MM.1S (cell line): ENCODE data around the gene SLC6A12.

ENCODE experiments used
- CTCF ChIP-seq: fragments of 300-600 bp; sonication (generic); IDR thresholded peaks from 2 replicates; pipeline ENCODE4 v1.5.1; 2016; ENCODE audit warnings: antibody characterized with exemption, low read length, mixed read lengths
- EZH2 ChIP-seq: fragments of 300-600 bp; sonication (generic); optimal IDR thresholded peaks from 2 replicates; pipeline ENCODE3; 2017; ENCODE audit warnings: low read depth, mild to moderate bottlenecking, antibody characterized with exemption, low read length, mixed read lengths
- EZH2phosphoT487 ChIP-seq: fragments of 300-600 bp; sonication (generic); IDR thresholded peaks from 2 replicates; pipeline ENCODE4 v1.6.1; 2018; ENCODE audit warnings: antibody characterized with exemption, low read length

GRCh38 chr12:157644-158043, 56.3 kb downstream of the SLC6A12 start:
- TF ChIP-seq CTCF, result no peak
- no peak for TF ChIP-seq EZH2
- TF ChIP-seq EZH2phosphoT487, result no peak
